Activated CD8-positive, alpha-beta memory T cell treated with anti-CD3 and anti-CD28 coated beads for 48 hours (primary cell): Measurements from ENCODE around the gene LPP.
"Not testable (repeated sequence)": the region's sequence is repeated elsewhere in the genome, so short reads cannot be mapped to it uniquely, and the experiment has no call there.

Experiments used
- DNase-seq, 3 experiments: peaks; one replicate each; pipeline ENCODE4 v3.0.0-alpha.2; 2020; ENCODE audit warnings: low read depth in 2 of 3, low spot score in 2 of 3

The LPP gene

GRCh38 chr3:188617270-188617669 lies 463.3 kb downstream of the LPP start:
- no peak for DNase-seq

- no peak for DNase-seq
Measured at GRCh38 chr3:188617988-188618701, 464.2 kb downstream of the LPP start.

- no peak for DNase-seq
Measured at GRCh38 chr3:188620752-188621151, 466.8 kb downstream of the LPP start.

- no peak for DNase-seq
Measured at GRCh38 chr3:188624384-188624783, 470.4 kb downstream of the LPP start.

GRCh38 chr3:188624828-188625227 lies 470.9 kb downstream of the LPP start:
- DNase-seq, result no peak

GRCh38 chr3:188627652-188628051 lies 473.7 kb downstream of the LPP start:
- no peak for DNase-seq

GRCh38 chr3:188631291-188632010 lies 477.5 kb downstream of the LPP start:
- DNase-seq, result no peak

- DNase-seq, result no peak
Measured at GRCh38 chr3:188633206-188633605, 479.2 kb downstream of the LPP start.

GRCh38 chr3:188634285-188634684 lies 480.3 kb downstream of the LPP start:
- DNase-seq, result no peak

- no peak for DNase-seq
Measured at GRCh38 chr3:188635258-188636042, 481.5 kb downstream of the LPP start.

- DNase-seq, result not testable (repeated sequence)
Measured at GRCh38 chr3:188636292-188636691, 482.3 kb downstream of the LPP start.

GRCh38 chr3:188641076-188641475 lies 487.1 kb downstream of the LPP start:
- no peak for DNase-seq

GRCh38 chr3:188643736-188644135 lies 489.8 kb downstream of the LPP start:
- no peak for DNase-seq

GRCh38 chr3:188646592-188646991 lies 492.6 kb downstream of the LPP start:
- no peak for DNase-seq

- no peak for DNase-seq
Measured at GRCh38 chr3:188647237-188647636, 493.3 kb downstream of the LPP start.

- no peak for DNase-seq
Measured at GRCh38 chr3:188649521-188649920, 495.6 kb downstream of the LPP start.

- no peak for DNase-seq
Measured at GRCh38 chr3:188656196-188656982, 502.4 kb downstream of the LPP start.

GRCh38 chr3:188658606-188659005 lies 504.6 kb downstream of the LPP start:
- DNase-seq, result no peak

GRCh38 chr3:188659449-188660090 lies 505.6 kb downstream of the LPP start:
- no peak for DNase-seq

- DNase-seq, result no peak
Measured at GRCh38 chr3:188660415-188660814, 506.5 kb downstream of the LPP start.

- DNase-seq, result no peak
Measured at GRCh38 chr3:188661806-188662205, 507.8 kb downstream of the LPP start.
